Measurements from ENCODE around the gene FKBP8.

Gene FKBP8

GRCh38 chr19:18513868-18514267 lies 29.5 kb downstream of the FKBP8 start:
- no peaks in the 10 kb centered on the region for H3K27me3 ChIP-seq
- no peak overlapping the region for H3K27ac ChIP-seq
- H4K20me1 ChIP-seq: peaks cover 100% of the 10 kb centered on the region
- H3K9me3 ChIP-seq: no peaks in the 10 kb centered on the region
- no peak overlapping the region for H3K4me2 ChIP-seq
- TF ChIP-seq Cebpa-rat (IDR thresholded peaks at IDR 0.05): no peak
- no peak overlapping the region for H3K9ac ChIP-seq
- peaks cover 52% of the 10 kb centered on the region for H3K4me1 ChIP-seq
- no peak overlapping the region for H3K4me3 ChIP-seq
- H3K36me3 ChIP-seq: peaks cover 13% of the 10 kb centered on the region; the same call in 1 of the 2 replicates

DNA sequence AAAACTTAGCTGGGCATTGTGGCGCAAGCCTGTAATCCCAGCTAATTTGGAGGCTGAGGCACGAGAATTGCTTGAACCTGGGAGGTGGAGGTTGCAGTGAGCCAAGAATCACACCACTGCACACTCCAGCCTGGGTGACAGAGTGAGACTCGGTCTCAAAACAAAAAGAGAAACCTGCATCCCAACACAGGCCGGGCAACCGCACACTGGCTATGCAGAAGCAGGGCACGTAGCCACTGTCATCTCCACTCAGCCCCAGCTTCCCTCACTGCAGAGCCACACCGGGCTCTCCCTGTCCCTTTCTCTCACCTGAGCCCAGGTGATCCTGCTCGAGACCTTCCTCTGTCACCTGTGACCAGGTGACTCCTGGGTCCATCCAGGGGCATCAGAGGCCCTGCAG lies 33.2 kb downstream of the FKBP8 start:
- no peak for TF ChIP-seq Cebpa-rat (IDR thresholded peaks at IDR 0.05)
- Histone ChIP-seq H3K36me3 (peaks cover 12% of the 10 kb centered on the region; the same call in 1 of the 2 replicates), H3K4me3 (no peak overlapping the region), H3K4me2 (no peak overlapping the region), H3K9ac (no peak overlapping the region), H3K27me3 (no peaks in the 10 kb centered on the region), H4K20me1 (peaks cover 100% of the 10 kb centered on the region), H3K9me3 (no peaks in the 10 kb centered on the region), H3K4me1 (peaks cover 63% of the 10 kb centered on the region), H3K27ac (no peak overlapping the region)

DNA sequence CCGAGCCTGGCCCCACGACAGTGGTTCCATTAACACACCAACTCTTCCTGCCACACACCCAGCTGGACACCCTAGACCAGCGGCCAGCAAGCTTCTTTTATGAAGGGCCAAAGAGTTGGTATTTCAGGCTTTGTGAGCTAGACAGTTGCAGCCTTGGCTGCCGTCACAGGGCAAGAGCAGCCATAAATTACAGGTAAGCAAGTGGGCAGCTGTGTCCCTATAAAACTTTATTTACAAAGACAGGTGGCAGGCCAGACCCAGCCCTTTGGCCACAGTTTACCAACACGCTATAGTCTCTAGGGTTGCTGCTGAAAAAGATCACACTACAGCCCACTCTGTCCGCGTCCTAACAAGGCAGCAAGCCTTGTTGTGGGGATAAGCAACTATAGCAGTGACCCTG lies 34.8 kb downstream of the FKBP8 start:
- H3K36me3 ChIP-seq: peaks cover 7% of the 10 kb centered on the region; the same call in 1 of the 2 replicates
- 0 out of 2 replicates have a peak overlapping the region, but pooled peaks have one; percentile 53 for H3K9ac ChIP-seq
- H3K9me3 ChIP-seq: no peaks in the 10 kb centered on the region
- H3K27ac ChIP-seq: peak overlapping the region; percentile 70; the same call in 1 of the 2 replicates
- no peak for TF ChIP-seq Cebpa-rat (IDR thresholded peaks at IDR 0.05)
- no peak overlapping the region for H3K4me3 ChIP-seq
- peaks cover 100% of the 10 kb centered on the region for H4K20me1 ChIP-seq
- peaks cover 64% of the 10 kb centered on the region for H3K4me1 ChIP-seq
- H3K4me2 ChIP-seq: no peak overlapping the region; the same call in 1 of the 2 replicates
- H3K27me3 ChIP-seq: no peaks in the 10 kb centered on the region

DNA sequence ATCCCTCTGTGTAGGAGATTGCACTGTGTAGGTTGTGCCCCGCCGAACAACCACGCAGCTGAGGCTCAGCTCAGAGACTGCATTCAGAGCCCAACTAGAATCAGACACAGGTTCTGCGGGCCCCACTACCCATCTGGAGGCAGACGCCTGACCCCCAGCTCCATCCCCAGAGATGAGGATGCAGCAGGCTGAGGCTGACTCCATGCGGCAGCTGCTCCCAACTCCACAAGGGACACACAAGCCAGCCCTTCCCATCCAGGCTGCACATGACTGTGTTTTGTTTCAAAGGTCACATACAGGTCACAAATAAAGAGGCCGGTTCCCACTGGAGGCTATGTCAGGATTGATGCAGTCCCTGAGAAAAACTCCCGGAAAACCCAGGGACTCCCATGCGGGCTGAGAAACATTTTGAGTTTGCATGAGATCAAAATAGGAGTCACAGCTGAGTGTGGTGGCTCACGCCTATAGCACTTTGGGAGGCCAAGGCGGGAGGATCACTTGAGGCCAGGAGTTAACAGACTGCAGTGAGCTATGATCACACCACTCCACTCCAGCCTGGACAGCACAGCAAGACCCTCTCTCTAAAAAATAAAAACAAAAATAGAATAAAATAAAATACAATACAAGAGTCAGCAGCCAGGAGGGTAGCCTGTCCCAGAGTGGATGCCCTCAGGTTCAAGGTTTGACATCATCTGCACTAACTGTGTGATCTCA lies 35.5 kb downstream of the FKBP8 start:
- peak overlapping the region; percentile 70 for H3K27ac ChIP-seq
- peak overlapping the region; percentile 53; the same call in 1 of the 2 replicates for H3K9ac ChIP-seq
- no peak overlapping the region for H3K4me3 ChIP-seq
- TF ChIP-seq Cebpa-rat (IDR thresholded peaks at IDR 0.05): no peak
- no peaks in the 10 kb centered on the region for H3K27me3 ChIP-seq
- peaks cover 71% of the 10 kb centered on the region for H3K4me1 ChIP-seq
- H3K4me2 ChIP-seq: peak overlapping the region; percentile 84
- no peaks in the 10 kb centered on the region for H3K9me3 ChIP-seq
- H4K20me1 ChIP-seq: peaks cover 100% of the 10 kb centered on the region
- H3K36me3 ChIP-seq: peaks cover 7% of the 10 kb centered on the region; the same call in 1 of the 2 replicates

GRCh38 chr19:18507021-18507726 lies 36.2 kb downstream of the FKBP8 start:
- Histone ChIP-seq H3K4me2 (peak overlapping the region; percentile 84), H3K9ac (peak overlapping the region; percentile 53), H3K9me3 (no peaks in the 10 kb centered on the region), H3K27me3 (no peaks in the 10 kb centered on the region), H3K36me3 (peaks cover 7% of the 10 kb centered on the region; the same call in 1 of the 2 replicates), H3K27ac (peak overlapping the region; percentile 70), H4K20me1 (peaks cover 100% of the 10 kb centered on the region), H3K4me1 (peaks cover 78% of the 10 kb centered on the region), H3K4me3 (no peak overlapping the region)
- TF ChIP-seq Cebpa-rat (IDR thresholded peaks at IDR 0.05): no peak

DNA sequence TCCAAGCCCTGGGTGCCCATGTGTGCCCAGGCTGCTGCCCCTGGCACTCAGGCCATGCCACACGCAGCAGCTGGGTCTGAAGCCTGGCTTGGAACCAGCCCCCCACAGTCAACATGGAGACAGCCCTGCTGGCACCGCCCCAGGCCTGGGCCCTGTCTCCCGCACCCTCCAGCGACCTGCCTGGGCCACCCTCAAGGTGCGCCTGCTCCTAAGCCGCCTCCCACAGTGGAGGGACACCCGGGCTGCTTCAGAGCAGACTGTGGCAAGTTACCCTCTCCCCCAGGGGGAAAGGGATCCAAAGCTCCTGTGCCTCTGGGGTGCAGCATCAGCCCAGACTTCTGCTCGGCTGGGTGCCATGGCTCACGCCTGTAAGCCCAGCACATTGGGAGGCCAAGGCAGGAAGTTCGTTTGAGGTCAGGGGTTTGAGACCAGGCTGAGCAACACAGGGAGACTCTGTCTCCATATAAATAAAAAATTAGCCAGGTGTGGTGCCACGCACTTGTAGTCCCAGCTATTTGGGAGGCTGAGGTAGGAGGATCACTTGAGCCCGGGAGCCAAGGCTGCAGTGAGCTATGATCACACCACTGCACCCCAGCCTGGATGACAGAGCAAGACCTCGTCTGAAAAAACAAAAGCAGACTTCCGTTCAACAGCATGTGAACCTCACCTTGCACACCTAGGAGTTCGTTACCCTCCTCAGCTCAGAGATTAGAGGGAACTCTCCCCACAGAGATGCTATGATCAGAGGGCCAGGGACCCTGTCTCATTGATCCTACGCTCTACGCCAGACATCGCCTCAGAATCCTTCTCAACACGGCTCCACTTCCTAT lies 37.1 kb downstream of the FKBP8 start:
- peaks cover 100% of the 10 kb centered on the region for H4K20me1 ChIP-seq
- H3K9me3 ChIP-seq: no peaks in the 10 kb centered on the region
- peak overlapping the region; percentile 84 for H3K4me2 ChIP-seq
- H3K36me3 ChIP-seq: peaks cover 7% of the 10 kb centered on the region; the same call in 1 of the 2 replicates
- H3K27me3 ChIP-seq: no peaks in the 10 kb centered on the region
- H3K27ac ChIP-seq: peak overlapping the region; percentile 70
- TF ChIP-seq Cebpa-rat (IDR thresholded peaks at IDR 0.05): no peak
- H3K4me1 ChIP-seq: peaks cover 87% of the 10 kb centered on the region
- H3K4me3 ChIP-seq: no peak overlapping the region
- H3K9ac ChIP-seq: peak overlapping the region; percentile 55

DNA sequence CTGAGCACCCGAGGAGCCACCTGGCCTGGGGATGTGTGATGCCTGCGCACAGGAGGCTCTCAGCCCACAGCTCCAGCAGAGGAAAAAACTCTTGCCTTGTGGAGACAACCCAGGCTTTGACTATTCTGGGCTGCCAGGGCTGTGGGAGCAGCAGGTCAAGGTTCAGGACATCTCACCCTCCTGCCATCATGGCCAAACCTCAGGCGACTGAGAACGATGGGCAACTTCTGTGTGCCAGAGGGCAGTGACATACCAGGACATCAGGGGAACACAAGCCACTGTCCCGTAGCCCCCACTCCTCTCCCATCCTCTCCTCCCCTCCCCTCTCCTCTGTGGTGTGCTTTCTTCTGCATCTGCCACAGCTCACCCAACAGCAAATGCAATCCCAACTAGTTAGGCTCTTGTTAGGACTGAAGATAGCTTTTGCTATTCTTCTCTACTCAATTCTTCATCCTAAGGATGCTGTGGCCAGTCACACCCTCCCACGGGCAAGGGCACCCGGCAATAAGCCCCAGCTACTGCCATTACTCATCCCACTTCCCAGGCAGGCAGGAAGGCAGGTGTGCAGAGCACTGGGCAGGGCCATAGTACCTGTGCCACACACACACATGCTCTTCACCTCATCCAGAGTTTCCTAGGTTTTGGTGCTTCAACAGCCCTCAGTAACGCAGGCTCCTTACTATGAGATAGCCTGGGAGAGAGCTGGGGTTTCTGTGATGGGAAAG lies 38.3 kb downstream of the FKBP8 start:
- TF ChIP-seq Cebpa-rat (IDR thresholded peaks at IDR 0.05): no peak
- H3K4me3 ChIP-seq: no peak overlapping the region
- H3K27ac ChIP-seq: 0 out of 2 replicates have a peak overlapping the region, but pooled peaks have one; percentile 70
- H3K27me3 ChIP-seq: no peaks in the 10 kb centered on the region
- peaks cover 7% of the 10 kb centered on the region; the same call in 1 of the 2 replicates for H3K36me3 ChIP-seq
- H3K9ac ChIP-seq: peak overlapping the region; percentile 23; the same call in 1 of the 2 replicates
- no peaks in the 10 kb centered on the region for H3K9me3 ChIP-seq
- H3K4me2 ChIP-seq: peak overlapping the region; percentile 84
- H3K4me1 ChIP-seq: peaks cover 95% of the 10 kb centered on the region
- H4K20me1 ChIP-seq: peaks cover 100% of the 10 kb centered on the region

- peaks cover 100% of the 10 kb centered on the region for H4K20me1 ChIP-seq
- peaks cover 7% of the 10 kb centered on the region; the same call in 1 of the 2 replicates for H3K36me3 ChIP-seq
- H3K27ac ChIP-seq: peak overlapping the region; percentile 56; the same call in 1 of the 2 replicates
- no peak for TF ChIP-seq Cebpa-rat (IDR thresholded peaks at IDR 0.05)
- H3K27me3 ChIP-seq: no peaks in the 10 kb centered on the region
- H3K9ac ChIP-seq: 0 out of 2 replicates have a peak overlapping the region, but pooled peaks have one; percentile 23
- H3K9me3 ChIP-seq: no peaks in the 10 kb centered on the region
- H3K4me1 ChIP-seq: peaks cover 97% of the 10 kb centered on the region
- peak overlapping the region; percentile 84 for H3K4me2 ChIP-seq
- no peak overlapping the region for H3K4me3 ChIP-seq
Observed at GRCh38 chr19:18503971-18504885, 39.1 kb downstream of the FKBP8 start.
